ENCODE data around the gene PDGFD.

- TF ChIP-seq MAX (IDR thresholded peaks at IDR 0.05; ENCODE audit: low read depth) (no peak), ZBTB33 (IDR thresholded peaks at IDR 0.05; ENCODE audit: borderline replicate concordance, low read depth) (no peak), CTCF (IDR thresholded peaks at IDR 0.05) (no peak), TEAD4 (IDR thresholded peaks at IDR 0.05; ENCODE audit: borderline replicate concordance, insufficient read depth) (no peak), FOXJ3 (CRISPR knock-in tag; IDR thresholded peaks at IDR 0.05) (no peak), GABPA (IDR thresholded peaks at IDR 0.05; ENCODE audit: low read depth) (no peak), EP300 (IDR thresholded peaks at IDR 0.05; ENCODE audit: borderline replicate concordance in 1 of 2, low read depth in 1 of 2, low read length in 1 of 2) (no peak)
Observed at GRCh38 chr11:103947546-103947919, 216.4 kb downstream of the PDGFD start.
